ENCODE measurements around the gene FUT4. TPM values are rescaled to one million over a fixed set of nuclear protein-coding genes. Genes with fewer than 3 reads are reported as not detected.

The FUT4 gene
- polyA plus RNA-seq, 1 donor from 2014 or later = 0.62 TPM

GRCh38 chr11:94536386-94536785 is 7.3 kb upstream of the FUT4 start:
- H3K9me3 ChIP-seq (ENCODE audit: low read length) = no peaks in the 10 kb centered on the region
- H3F3A ChIP-seq (ENCODE audit: insufficient read depth, low read length, poor library complexity, severe bottlenecking) = no peaks in the 10 kb centered on the region

GRCh38 chr11:94537031-94537600 is 6.6 kb upstream of the FUT4 start:
- no peaks in the 10 kb centered on the region for H3K9me2 ChIP-seq (ENCODE audit: insufficient read depth, low read length)
- no peak overlapping the region for H3K4me2 ChIP-seq (ENCODE audit: low read length)
- no peaks in the 10 kb centered on the region for H3K36me3 ChIP-seq (ENCODE audit: insufficient read depth, low read length)
- H2AFZ ChIP-seq (ENCODE audit: low read depth, low read length) = no peak overlapping the region
- no peaks in the 10 kb centered on the region for H3F3A ChIP-seq (ENCODE audit: insufficient read depth, low read length, poor library complexity, severe bottlenecking)
- no peaks in the 10 kb centered on the region for H3K79me2 ChIP-seq (replicated peaks; ENCODE audit: insufficient read depth, low read length)
- H3K9ac ChIP-seq (ENCODE audit: low read length) = no peak overlapping the region
- H3K27ac ChIP-seq (ENCODE audit: low read length) = no peak overlapping the region
- TF ChIP-seq RAD21 (conservative IDR thresholded peaks at IDR 0.05) = no peak
- no peak for TF ChIP-seq CTCF (IDR thresholded peaks at IDR 0.05; ENCODE audit: poor library complexity, severe bottlenecking)
- H4K20me1 ChIP-seq (ENCODE audit: insufficient read depth) = no peaks in the 10 kb centered on the region
- H3K27me3 ChIP-seq (ENCODE audit: insufficient read depth, low read depth, low read length) = no peaks in the 10 kb centered on the region
- no peaks in the 10 kb centered on the region for H3K9me3 ChIP-seq (ENCODE audit: low read length)
- H3K4me3 ChIP-seq (ENCODE audit: low read length) = no peak overlapping the region

More at GRCh38 chr11:94536386-94536785, 7.3 kb upstream of the FUT4 start:
- Histone ChIP-seq H3K4me3 (ENCODE audit: low read length) (no peak overlapping the region), H2AFZ (ENCODE audit: low read depth, low read length) (no peak overlapping the region), H3K36me3 (ENCODE audit: insufficient read depth, low read length) (no peaks in the 10 kb centered on the region), H3K4me2 (ENCODE audit: low read length) (no peak overlapping the region), H3K27me3 (ENCODE audit: insufficient read depth, low read depth, low read length) (no peaks in the 10 kb centered on the region), H3K9me2 (ENCODE audit: insufficient read depth, low read length) (no peaks in the 10 kb centered on the region), H3K79me2 (replicated peaks; ENCODE audit: insufficient read depth, low read length) (no peaks in the 10 kb centered on the region), H3K9ac (ENCODE audit: low read length) (no peak overlapping the region), H3K27ac (ENCODE audit: low read length) (no peak overlapping the region), H4K20me1 (ENCODE audit: insufficient read depth) (no peaks in the 10 kb centered on the region)
- TF ChIP-seq EZH2 (IDR thresholded peaks at IDR 0.05; ENCODE audit: borderline replicate concordance, insufficient read depth, low read length, poor library complexity, severe bottlenecking) (no peak), EP300 (conservative IDR thresholded peaks at IDR 0.05; ENCODE audit: poor library complexity, severe bottlenecking) (no peak), POLR2AphosphoS5 (IDR thresholded peaks at IDR 0.05) (no peak), RAD21 (conservative IDR thresholded peaks at IDR 0.05) (no peak), REST (IDR thresholded peaks at IDR 0.05; ENCODE audit: borderline replicate concordance) (no peak), CTCF (IDR thresholded peaks at IDR 0.05; ENCODE audit: poor library complexity, severe bottlenecking) (no peak), MXI1 (conservative IDR thresholded peaks at IDR 0.05; ENCODE audit: poor library complexity, severe bottlenecking) (no peak), TAF1 (IDR thresholded peaks at IDR 0.05; ENCODE audit: low read depth) (no peak), SMC3 (conservative IDR thresholded peaks at IDR 0.05; ENCODE audit: poor library complexity) (no peak)
